ENCODE data around the gene UVRAG. TPM values are rescaled to one million over a fixed set of nuclear protein-coding genes. Genes with fewer than 3 reads are reported as not detected.

UVRAG gene
- total and polyA plus RNA-seq, 2 donors (not counting 1 experiment from before 2014, with no cell fraction given), result 37.7 to 94.1 TPM

DNA sequence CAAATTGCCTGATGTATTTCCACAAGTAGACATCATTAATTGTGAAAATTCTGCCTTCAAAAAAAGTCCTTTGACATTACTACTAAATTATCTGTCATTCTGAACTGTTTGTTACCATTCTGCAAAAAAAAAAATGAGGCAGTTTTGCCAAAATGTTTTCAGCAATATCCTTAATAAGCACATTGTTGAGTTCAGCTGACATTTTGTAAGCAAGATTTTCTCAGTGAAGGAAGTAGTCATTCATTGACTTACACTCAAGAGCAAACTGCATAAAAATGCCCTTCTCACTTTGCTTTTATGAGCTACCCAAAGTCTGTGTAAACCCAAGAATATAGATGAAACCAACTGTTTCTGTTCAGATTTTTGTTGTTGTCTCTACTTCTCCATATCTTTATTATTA is 125.9 kb downstream of the UVRAG start:
- Mint-ChIP-seq H3K4me1 (peaks cover 50% of the 10 kb centered on the region), H3K9me3 (ENCODE audit: insufficient read depth) (no peaks in the 10 kb centered on the region), H3K27ac (no peak overlapping the region), H3K4me3 (no peak overlapping the region), H3K27me3 (no peaks in the 10 kb centered on the region)
- Histone ChIP-seq H4K20me1 (ENCODE audit: control insufficient read depth, insufficient read depth, low read length, poor library complexity, severe bottlenecking) (peaks cover 67% of the 10 kb centered on the region), H3K4me1 (ENCODE audit: control insufficient read depth in 2 of 2, insufficient read depth in 2 of 2, low read length in 2 of 2) (peaks cover 38 to 59% of the 10 kb centered on the region in 2 donors), H3K9ac (ENCODE audit: low read length) (no peak overlapping the region), H3K4me3 (ENCODE audit: control extremely low read depth in 1 of 5, extremely low read depth in 1 of 5, insufficient read depth in 1 of 5, low read depth in 2 of 5, low read length in 4 of 5) (no peak overlapping the region), H3K79me2 (ENCODE audit: control insufficient read depth, insufficient read depth, low read length) (peaks cover 92% of the 10 kb centered on the region), H2AFZ (ENCODE audit: insufficient read depth, low read depth, low read length, poor library complexity, severe bottlenecking) (no peak overlapping the region), H3K9me3 (ENCODE audit: control extremely low read depth in 1 of 3, control insufficient read depth in 2 of 3, insufficient read depth in 1 of 3, low read length in 2 of 3) (no peaks in the 10 kb centered on the region), H3K27me3 (replicated peaks in 1 of 4; ENCODE audit: control extremely low read depth in 1 of 4, control insufficient read depth in 3 of 4, insufficient read depth in 4 of 4, low read length in 3 of 4) (no peaks in the 10 kb centered on the region), H3K27ac (ENCODE audit: low read length in 2 of 2) (no peak overlapping the region), H3K4me2 (replicated peaks; ENCODE audit: low read depth, low read length, poor library complexity, severe bottlenecking) (no peak overlapping the region), H3K36me3 (replicated peaks in 1 of 2; ENCODE audit: control extremely low read depth in 1 of 2, control insufficient read depth in 1 of 2, extremely low read depth in 1 of 2, insufficient read depth in 2 of 2, low read length in 1 of 2) (peaks cover 3 to 12% of the 10 kb centered on the region in 2 experiments)
- intact Hi-C loops (cut with micrococcal nuclease), result no loop called here
- DNase-seq, result no peak
- POLR2A ChIA-PET, result no interaction called here
- no peak for ATAC-seq (ENCODE audit: low read depth)
- CTCF ChIA-PET, result no interaction called here
- no peak for TF ChIP-seq EZH2 (IDR thresholded peaks at IDR 0.05; ENCODE audit: borderline replicate concordance, insufficient read depth, low read depth, low read length, poor library complexity, severe bottlenecking)
- TF ChIP-seq, protein P1, sequence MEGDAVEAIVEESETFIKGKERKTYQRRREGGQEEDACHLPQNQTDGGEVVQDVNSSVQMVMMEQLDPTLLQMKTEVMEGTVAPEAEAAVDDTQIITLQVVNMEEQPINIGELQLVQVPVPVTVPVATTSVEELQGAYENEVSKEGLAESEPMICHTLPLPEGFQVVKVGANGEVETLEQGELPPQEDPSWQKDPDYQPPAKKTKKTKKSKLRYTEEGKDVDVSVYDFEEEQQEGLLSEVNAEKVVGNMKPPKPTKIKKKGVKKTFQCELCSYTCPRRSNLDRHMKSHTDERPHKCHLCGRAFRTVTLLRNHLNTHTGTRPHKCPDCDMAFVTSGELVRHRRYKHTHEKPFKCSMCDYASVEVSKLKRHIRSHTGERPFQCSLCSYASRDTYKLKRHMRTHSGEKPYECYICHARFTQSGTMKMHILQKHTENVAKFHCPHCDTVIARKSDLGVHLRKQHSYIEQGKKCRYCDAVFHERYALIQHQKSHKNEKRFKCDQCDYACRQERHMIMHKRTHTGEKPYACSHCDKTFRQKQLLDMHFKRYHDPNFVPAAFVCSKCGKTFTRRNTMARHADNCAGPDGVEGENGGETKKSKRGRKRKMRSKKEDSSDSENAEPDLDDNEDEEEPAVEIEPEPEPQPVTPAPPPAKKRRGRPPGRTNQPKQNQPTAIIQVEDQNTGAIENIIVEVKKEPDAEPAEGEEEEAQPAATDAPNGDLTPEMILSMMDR (IDR thresholded peaks at IDR 0.05), result no peak

DNA sequence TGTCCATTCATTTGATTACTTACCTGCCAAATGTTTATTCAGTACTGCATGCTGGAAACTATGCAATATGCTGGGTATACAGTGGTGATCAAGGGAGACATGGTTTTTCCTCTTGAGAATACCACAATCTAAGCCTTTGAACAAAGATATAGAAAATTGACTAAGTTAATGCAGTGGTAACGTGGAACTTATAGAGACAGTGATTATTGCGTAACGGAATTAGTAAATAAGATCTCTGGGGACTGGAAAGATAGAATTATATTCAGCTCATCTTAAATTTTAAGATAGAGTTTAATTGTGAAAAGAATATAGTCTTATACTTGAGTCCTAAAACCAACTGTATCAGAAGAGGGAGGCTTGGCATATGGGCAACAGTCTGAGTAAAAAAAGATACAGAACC is 129.5 kb downstream of the UVRAG start:
- no peak overlapping the region for H3K27ac Mint-ChIP-seq
- CTCF ChIA-PET, result interaction anchor here (0.6 kb wide), 1 partner anchor 16 kb away, joined by 5 read pairs; no protein-coding TSS in a partner anchor
- no peaks in the 10 kb centered on the region for H3K27me3 Mint-ChIP-seq
- DNase-seq, result no peak
- Histone ChIP-seq H3K36me3 (replicated peaks in 1 of 2; ENCODE audit: control extremely low read depth in 1 of 2, control insufficient read depth in 1 of 2, extremely low read depth in 1 of 2, insufficient read depth in 2 of 2, low read length in 1 of 2) (peaks cover 5 to 6% of the 10 kb centered on the region in 2 experiments), H3K4me3 (ENCODE audit: control extremely low read depth in 1 of 5, extremely low read depth in 1 of 5, insufficient read depth in 1 of 5, low read depth in 2 of 5, low read length in 4 of 5) (no peak overlapping the region), H3K27me3 (replicated peaks in 1 of 4; ENCODE audit: control extremely low read depth in 1 of 4, control insufficient read depth in 3 of 4, insufficient read depth in 4 of 4, low read length in 3 of 4) (no peaks in the 10 kb centered on the region), H3K27ac (ENCODE audit: low read length in 2 of 2) (no peak overlapping the region), H4K20me1 (ENCODE audit: control insufficient read depth, insufficient read depth, low read length, poor library complexity, severe bottlenecking) (peaks cover 73% of the 10 kb centered on the region), H3K4me1 (ENCODE audit: control insufficient read depth in 2 of 2, insufficient read depth in 2 of 2, low read length in 2 of 2) (peaks cover 31 to 57% of the 10 kb centered on the region in 2 donors), H3K79me2 (ENCODE audit: control insufficient read depth, insufficient read depth, low read length) (peaks cover 90% of the 10 kb centered on the region), H2AFZ (ENCODE audit: insufficient read depth, low read depth, low read length, poor library complexity, severe bottlenecking) (no peak overlapping the region), H3K9me3 (ENCODE audit: control extremely low read depth in 1 of 3, control insufficient read depth in 2 of 3, insufficient read depth in 1 of 3, low read length in 2 of 3) (no peaks in the 10 kb centered on the region), H3K9ac (ENCODE audit: low read length) (no peak overlapping the region), H3K4me2 (replicated peaks; ENCODE audit: low read depth, low read length, poor library complexity, severe bottlenecking) (no peak overlapping the region)
- no peak overlapping the region for H3K4me3 Mint-ChIP-seq
- no CpG with 5 or more reads among the region's 3 CpGs for WGBS (ENCODE audit: insufficient coverage)
- ATAC-seq (ENCODE audit: low read depth), result no peak
- intact Hi-C loops (cut with micrococcal nuclease), result no loop called here
- no peaks in the 10 kb centered on the region for H3K9me3 Mint-ChIP-seq (ENCODE audit: insufficient read depth)
- POLR2A ChIA-PET, result no interaction called here
- peaks cover 64% of the 10 kb centered on the region for H3K4me1 Mint-ChIP-seq
- TF ChIP-seq, protein P1 (IDR thresholded peaks at IDR 0.05), result no peak
- no peak for TF ChIP-seq EZH2 (IDR thresholded peaks at IDR 0.05; ENCODE audit: borderline replicate concordance, insufficient read depth, low read depth, low read length, poor library complexity, severe bottlenecking)
